DND-41 (cell line): Measurements from ENCODE around the gene SERINC5.

Source experiments
- ATAC-seq: fragments of 200-7000 bp; cut with Tn5 transposase; 3 replicates; pipeline ENCODE4 v1.9.1; 2021; ENCODE audit warnings: low read depth; ENCODE audit not compliant: insufficient read depth
- DNase-seq: peaks from one replicate; pipeline ENCODE4 v3.0.0-alpha.2; 2020
- H2AFZ ChIP-seq: 2 replicates; pipeline ENCODE4 v1.6.0; 2012; ENCODE audit warnings: low read depth, low read length
- H3K27ac ChIP-seq: 2 replicates; pipeline ENCODE4 v1.5.1; 2012; ENCODE audit warnings: low read length, inconsistent platforms
- H3K27me3 ChIP-seq: fragments of 200-600 bp; sonication (generic); 2 replicates; pipeline ENCODE4 v1.6.0; 2012; ENCODE audit warnings: low read length, mild to moderate bottlenecking, inconsistent platforms; ENCODE audit not compliant: insufficient read depth, poor library complexity
- H3K36me3 ChIP-seq: 2 replicates; pipeline ENCODE4 v1.5.1; 2012; ENCODE audit warnings: low read length, inconsistent platforms; ENCODE audit not compliant: insufficient read depth
- H3K4me1 ChIP-seq: 2 replicates; pipeline ENCODE4 v1.5.1; 2012; ENCODE audit warnings: mild to moderate bottlenecking, low read length; ENCODE audit not compliant: insufficient read depth
- H3K4me2 ChIP-seq: 2 replicates; pipeline ENCODE4 v1.6.0; 2012; ENCODE audit warnings: mild to moderate bottlenecking, moderate library complexity, low read length, inconsistent platforms; ENCODE audit not compliant: insufficient read depth
- H3K4me3 ChIP-seq, 2 experiments: fragments of 200-600 bp in 1 of 2; shearing (Covaris generic) in 1 of 2; 2 replicates each; pipeline ENCODE4 v1.5.1; 2012 to 2016; ENCODE audit warnings: inconsistent platforms in 2 of 2, low read length in 2 of 2, mild to moderate bottlenecking in 2 of 2, low read depth in 1 of 2, moderate library complexity in 1 of 2
- H3K79me2 ChIP-seq: 2 replicates; pipeline ENCODE4 v1.6.0; 2012; ENCODE audit warnings: low read length, inconsistent platforms; ENCODE audit not compliant: insufficient read depth
- H3K9ac ChIP-seq: 2 replicates; pipeline ENCODE4 v1.6.0; 2012; ENCODE audit warnings: low read depth, mild to moderate bottlenecking, inconsistent platforms, low read length, moderate library complexity
- H3K9me3 ChIP-seq: 2 replicates; pipeline ENCODE4 v1.5.1; 2012; ENCODE audit warnings: low read length, moderate library complexity, mild to moderate bottlenecking, inconsistent platforms; ENCODE audit not compliant: insufficient read depth, severe bottlenecking
- H4K20me1 ChIP-seq: 2 replicates; pipeline ENCODE4 v1.6.0; 2012; ENCODE audit warnings: low read length; ENCODE audit not compliant: insufficient read depth
- CTCF ChIP-seq: IDR thresholded peaks from 2 replicates; pipeline ENCODE4 v1.5.1; 2012; ENCODE audit warnings: borderline replicate concordance, low read length, moderate library complexity, mild to moderate bottlenecking; ENCODE audit not compliant: poor library complexity, severe bottlenecking; ENCODE audit errors: extremely low read depth
- EZH2 ChIP-seq: IDR thresholded peaks from 3 replicates; pipeline ENCODE4 v1.6.1; 2012; ENCODE audit warnings: borderline replicate concordance, low read depth, mild to moderate bottlenecking, moderate library complexity, low read length, inconsistent platforms; ENCODE audit not compliant: severe bottlenecking

SERINC5 gene

GRCh38 chr5:80208381-80208780 lies 47.5 kb downstream of the SERINC5 start:
- TF ChIP-seq CTCF: no peak
- TF ChIP-seq EZH2: no peak
- no peak overlapping the region for H2AFZ ChIP-seq
- H3K27ac ChIP-seq: no peak overlapping the region
- peaks cover 12% of the 10 kb centered on the region for H3K9me3 ChIP-seq
- DNase-seq (no peak), ATAC-seq (no peak)
- no peaks in the 10 kb centered on the region for H3K27me3 ChIP-seq
- no peak overlapping the region for H3K9ac ChIP-seq
- no peak overlapping the region for H3K4me2 ChIP-seq
- peaks cover 94% of the 10 kb centered on the region for H3K79me2 ChIP-seq
- H3K36me3 ChIP-seq: peaks cover 39% of the 10 kb centered on the region
- no peaks in the 10 kb centered on the region for H3K4me1 ChIP-seq
- no peak overlapping the region for H3K4me3 ChIP-seq
- H4K20me1 ChIP-seq: peaks cover 16% of the 10 kb centered on the region

GRCh38 chr5:80207832-80208231 lies 48.0 kb downstream of the SERINC5 start:
- Histone ChIP-seq H3K9ac (no peak overlapping the region), H3K4me3 (no peak overlapping the region), H3K36me3 (peaks cover 41% of the 10 kb centered on the region), H3K4me1 (no peaks in the 10 kb centered on the region), H3K27me3 (no peaks in the 10 kb centered on the region), H2AFZ (no peak overlapping the region), H3K79me2 (peaks cover 92% of the 10 kb centered on the region), H3K27ac (no peak overlapping the region), H3K9me3 (peaks cover 12% of the 10 kb centered on the region), H4K20me1 (peaks cover 14% of the 10 kb centered on the region), H3K4me2 (no peak overlapping the region)
- DNase-seq (no peak), ATAC-seq (no peak)
- no peak for TF ChIP-seq CTCF
- TF ChIP-seq EZH2: no peak

GRCh38 chr5:80206282-80206681 lies 49.6 kb downstream of the SERINC5 start:
- H2AFZ ChIP-seq: no peak overlapping the region
- no peak overlapping the region for H3K4me3 ChIP-seq
- H3K4me1 ChIP-seq: no peaks in the 10 kb centered on the region
- H4K20me1 ChIP-seq: peaks cover 9% of the 10 kb centered on the region
- H3K27me3 ChIP-seq: no peaks in the 10 kb centered on the region
- no peak overlapping the region for H3K9ac ChIP-seq
- no peak overlapping the region for H3K4me2 ChIP-seq
- peaks cover 90% of the 10 kb centered on the region for H3K79me2 ChIP-seq
- DNase-seq: no peak
- no peak overlapping the region; the same call in 1 of the 2 replicates for H3K27ac ChIP-seq
- peaks cover 12% of the 10 kb centered on the region for H3K9me3 ChIP-seq
- no peak for ATAC-seq
- TF ChIP-seq CTCF (no peak), EZH2 (no peak)
- H3K36me3 ChIP-seq: peaks cover 51% of the 10 kb centered on the region

- no peak overlapping the region for H3K4me2 ChIP-seq
- H3K9ac ChIP-seq: no peak overlapping the region
- H3K36me3 ChIP-seq: peaks cover 53% of the 10 kb centered on the region
- H2AFZ ChIP-seq: no peak overlapping the region
- H3K79me2 ChIP-seq: peaks cover 90% of the 10 kb centered on the region
- peaks cover 12% of the 10 kb centered on the region for H3K9me3 ChIP-seq
- H3K4me3 ChIP-seq: no peak overlapping the region
- ATAC-seq: no peak
- DNase-seq: no peak
- peaks cover 9% of the 10 kb centered on the region for H4K20me1 ChIP-seq
- no peaks in the 10 kb centered on the region for H3K4me1 ChIP-seq
- no peaks in the 10 kb centered on the region for H3K27me3 ChIP-seq
- no peak overlapping the region for H3K27ac ChIP-seq
- TF ChIP-seq EZH2: no peak
- no peak for TF ChIP-seq CTCF
Observed at GRCh38 chr5:80205846-80206245, 50.0 kb downstream of the SERINC5 start.
